Stimulated activated CD4-positive, alpha-beta T cell treated with anti-CD3 and anti-CD28 coated beads, Interleukin-1b, Interleukin-23, amount 100 ng/mL, for 24 hours (primary cell): ENCODE results near the gene TTK.
"Not testable (repeated sequence)": the region's sequence is repeated elsewhere in the genome, so short reads cannot be mapped to it uniquely, and the experiment has no call there.

ENCODE experiments used
- DNase-seq, 4 experiments: peaks; one replicate each; pipeline ENCODE4 v3.0.0-alpha.2; 2020; ENCODE audit warnings: low read depth in 4 of 4, low spot score in 1 of 4

TTK gene

GRCh38 chr6:80021131-80021530 is 16.7 kb downstream of the TTK start:
- no peak for DNase-seq

- no peak for DNase-seq
These were observed 17.1 kb downstream of the TTK start for GRCh38 chr6:80021591-80021990.

- no peak for DNase-seq
These were observed 18.4 kb downstream of the TTK start for GRCh38 chr6:80022803-80023202.

- no peak for DNase-seq
These were observed 24.1 kb downstream of the TTK start for GRCh38 chr6:80028589-80028988.

- no peak for DNase-seq
These were observed 25.0 kb downstream of the TTK start for GRCh38 chr6:80029470-80029869.

- DNase-seq, result not testable (repeated sequence)
These were observed 43.8 kb downstream of the TTK start for GRCh38 chr6:80048220-80048619.

GRCh38 chr6:80060774-80061173 is 56.3 kb downstream of the TTK start:
- no peak for DNase-seq

- not testable (repeated sequence) for DNase-seq
These were observed 63.7 kb downstream of the TTK start for GRCh38 chr6:80068146-80068545.

GRCh38 chr6:80070431-80070830 is 66.0 kb downstream of the TTK start:
- not testable (repeated sequence) for DNase-seq

GRCh38 chr6:80077067-80077466 is 72.6 kb downstream of the TTK start:
- DNase-seq, result no peak

GRCh38 chr6:80088637-80089036 is 84.2 kb downstream of the TTK start:
- no peak for DNase-seq

- DNase-seq, result no peak
These were observed 87.1 kb downstream of the TTK start for GRCh38 chr6:80091506-80091905.
